HG03571 (cell line): ENCODE measurements around the gene ITIH2.
"Not testable (repeated sequence)": the region's sequence is repeated elsewhere in the genome, so short reads cannot be mapped to it uniquely, and the experiment has no call there.

Experiments
- ATAC-seq: cut with Tn5 transposase; IDR thresholded peaks from one replicate; pipeline ENCODE4 v1.9.1; 2021; ENCODE audit not compliant: unreplicated experiment

Gene ITIH2, protein sequence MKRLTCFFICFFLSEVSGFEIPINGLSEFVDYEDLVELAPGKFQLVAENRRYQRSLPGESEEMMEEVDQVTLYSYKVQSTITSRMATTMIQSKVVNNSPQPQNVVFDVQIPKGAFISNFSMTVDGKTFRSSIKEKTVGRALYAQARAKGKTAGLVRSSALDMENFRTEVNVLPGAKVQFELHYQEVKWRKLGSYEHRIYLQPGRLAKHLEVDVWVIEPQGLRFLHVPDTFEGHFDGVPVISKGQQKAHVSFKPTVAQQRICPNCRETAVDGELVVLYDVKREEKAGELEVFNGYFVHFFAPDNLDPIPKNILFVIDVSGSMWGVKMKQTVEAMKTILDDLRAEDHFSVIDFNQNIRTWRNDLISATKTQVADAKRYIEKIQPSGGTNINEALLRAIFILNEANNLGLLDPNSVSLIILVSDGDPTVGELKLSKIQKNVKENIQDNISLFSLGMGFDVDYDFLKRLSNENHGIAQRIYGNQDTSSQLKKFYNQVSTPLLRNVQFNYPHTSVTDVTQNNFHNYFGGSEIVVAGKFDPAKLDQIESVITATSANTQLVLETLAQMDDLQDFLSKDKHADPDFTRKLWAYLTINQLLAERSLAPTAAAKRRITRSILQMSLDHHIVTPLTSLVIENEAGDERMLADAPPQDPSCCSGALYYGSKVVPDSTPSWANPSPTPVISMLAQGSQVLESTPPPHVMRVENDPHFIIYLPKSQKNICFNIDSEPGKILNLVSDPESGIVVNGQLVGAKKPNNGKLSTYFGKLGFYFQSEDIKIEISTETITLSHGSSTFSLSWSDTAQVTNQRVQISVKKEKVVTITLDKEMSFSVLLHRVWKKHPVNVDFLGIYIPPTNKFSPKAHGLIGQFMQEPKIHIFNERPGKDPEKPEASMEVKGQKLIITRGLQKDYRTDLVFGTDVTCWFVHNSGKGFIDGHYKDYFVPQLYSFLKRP

DNA sequence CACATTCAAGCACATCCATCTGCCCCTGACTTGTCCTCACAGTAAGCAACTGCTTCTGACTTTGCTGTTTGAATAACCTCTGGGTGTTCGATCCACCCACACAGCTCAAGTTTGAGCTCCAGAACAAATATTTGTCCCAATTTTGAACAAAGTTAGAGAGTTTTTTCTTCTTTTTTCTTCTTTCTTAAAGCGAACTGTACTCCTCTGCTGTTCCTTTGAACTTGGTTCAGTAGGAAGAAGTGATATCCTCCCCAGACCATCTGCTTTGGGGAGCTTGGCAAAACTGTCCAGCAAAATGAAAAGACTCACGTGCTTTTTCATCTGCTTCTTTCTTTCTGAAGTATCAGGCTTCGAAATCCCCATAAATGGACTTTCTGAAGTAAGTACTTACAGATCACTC, at the start of gene ITIH2:
Gene ITIH2 (plus strand): TSS at position 177 of the 400 bp plus-strand sequence. CDS start 119 bp downstream, at position 296.
- no peak for ATAC-seq

DNA sequence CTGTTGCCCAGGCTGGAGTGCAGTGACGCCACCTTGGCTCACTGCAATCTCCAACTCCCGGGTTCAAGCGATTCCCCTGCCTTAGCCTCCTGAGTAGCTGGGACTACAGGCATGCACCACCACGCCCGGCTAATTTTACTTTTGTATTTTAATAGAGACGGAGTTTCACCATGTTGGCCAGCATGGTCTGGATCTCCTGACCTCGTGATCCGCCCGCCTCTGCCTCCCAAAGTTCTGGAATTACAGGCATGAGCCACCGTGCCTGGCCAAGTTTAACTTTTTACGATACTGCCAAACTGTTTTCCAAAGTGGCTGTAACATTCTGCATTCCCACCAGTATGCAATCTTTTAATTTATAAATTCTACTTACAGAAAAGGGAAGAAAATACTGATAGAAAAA, 46.0 kb upstream of the ITIH2 start:
- not testable (repeated sequence) for ATAC-seq

DNA sequence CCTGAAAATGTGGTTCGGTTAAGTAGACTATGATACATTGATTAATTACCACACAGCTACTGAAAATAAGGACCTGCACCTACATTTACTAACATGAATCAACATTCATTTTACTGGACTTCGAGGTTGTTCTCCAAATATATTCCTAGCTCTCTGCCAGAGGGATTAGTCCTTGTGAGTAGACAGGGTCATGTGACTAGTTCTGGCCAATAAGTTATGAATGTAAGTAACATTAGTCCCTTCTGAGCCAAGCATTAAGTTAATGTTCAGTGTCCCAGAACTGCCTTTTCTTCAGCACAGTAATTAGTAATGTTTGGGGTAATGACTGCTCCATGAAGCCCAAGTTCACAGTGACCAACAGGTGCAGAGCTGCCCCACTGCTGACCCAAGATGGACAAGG, 45.6 kb upstream of the ITIH2 start:
- no peak for ATAC-seq

DNA sequence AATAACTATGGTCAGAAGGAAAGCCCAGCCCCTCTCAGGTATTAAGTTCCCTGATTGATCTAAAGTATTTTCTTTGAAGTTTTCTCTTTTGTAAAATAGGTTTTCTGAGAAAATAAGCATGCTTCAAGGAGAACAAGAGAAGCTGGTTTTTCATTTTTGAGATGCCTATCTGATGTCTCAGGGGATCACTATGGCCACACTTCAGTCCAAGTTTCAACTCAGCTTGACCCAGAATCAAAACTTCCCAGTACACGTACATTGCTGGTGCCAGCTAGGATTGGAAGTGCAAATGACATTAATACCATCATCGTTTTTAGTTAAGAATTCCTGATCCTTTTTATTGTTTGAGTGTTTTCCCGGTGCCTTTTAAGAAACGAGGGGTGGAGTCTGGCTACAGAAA, 43.6 kb upstream of the ITIH2 start:
- ATAC-seq = no peak

DNA sequence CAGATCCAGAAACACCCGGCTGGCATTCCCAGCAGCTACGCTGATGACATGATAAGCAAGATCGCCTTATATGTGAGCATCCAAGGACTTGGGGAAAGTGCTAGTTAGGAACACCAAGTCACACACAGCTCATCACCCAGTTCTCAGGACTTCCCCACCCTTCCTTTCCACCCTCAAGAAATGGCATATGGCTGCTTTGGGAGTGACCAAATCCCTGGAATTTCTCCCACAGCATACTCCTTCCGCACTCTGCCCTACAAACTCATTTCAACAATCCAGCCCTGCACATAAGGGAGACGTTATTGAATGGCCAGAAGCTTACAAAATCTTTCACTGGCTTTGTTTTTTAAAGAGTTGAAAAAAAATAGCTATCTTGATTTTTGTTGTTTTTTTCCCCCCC, 40.6 kb upstream of the ITIH2 start:
- no peak for ATAC-seq

DNA sequence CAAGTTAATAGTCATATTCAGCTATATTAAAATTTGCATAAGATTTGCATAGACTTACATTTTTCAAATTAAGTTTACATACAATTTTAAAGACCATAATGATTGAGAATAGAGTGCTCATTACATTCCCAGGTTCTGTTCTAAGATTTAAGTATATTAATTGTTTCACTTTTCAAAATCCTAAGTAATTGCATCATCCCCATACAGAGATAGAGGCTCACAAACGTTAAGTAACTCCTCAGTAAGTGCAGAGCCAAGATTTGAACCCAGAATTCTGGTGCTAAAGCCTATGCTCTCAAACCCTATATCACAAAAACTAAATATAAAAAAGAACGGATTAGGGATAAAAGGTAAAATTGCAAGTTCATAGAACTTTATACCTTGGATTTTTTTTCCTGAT, 38.4 kb upstream of the ITIH2 start:
- no peak for ATAC-seq

DNA sequence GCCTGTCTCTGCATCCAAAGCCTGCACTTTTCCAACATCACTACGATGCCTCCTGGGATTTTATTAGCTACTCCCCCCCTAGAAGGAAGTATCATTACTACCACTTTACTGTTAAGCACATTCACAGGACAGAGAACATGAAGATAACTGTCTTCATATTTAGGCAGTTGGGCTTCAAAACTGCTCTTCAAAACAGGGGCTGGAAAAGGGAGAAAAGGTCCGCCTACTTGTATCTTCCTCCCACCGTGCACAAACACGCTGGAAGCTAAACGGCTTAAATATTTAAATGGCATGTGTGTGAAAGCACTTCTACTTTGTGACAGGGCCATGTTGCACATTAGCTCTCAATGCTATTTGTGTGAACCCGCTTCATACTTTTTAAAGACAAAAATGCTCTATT, 37.3 kb upstream of the ITIH2 start:
- ATAC-seq = no peak

DNA sequence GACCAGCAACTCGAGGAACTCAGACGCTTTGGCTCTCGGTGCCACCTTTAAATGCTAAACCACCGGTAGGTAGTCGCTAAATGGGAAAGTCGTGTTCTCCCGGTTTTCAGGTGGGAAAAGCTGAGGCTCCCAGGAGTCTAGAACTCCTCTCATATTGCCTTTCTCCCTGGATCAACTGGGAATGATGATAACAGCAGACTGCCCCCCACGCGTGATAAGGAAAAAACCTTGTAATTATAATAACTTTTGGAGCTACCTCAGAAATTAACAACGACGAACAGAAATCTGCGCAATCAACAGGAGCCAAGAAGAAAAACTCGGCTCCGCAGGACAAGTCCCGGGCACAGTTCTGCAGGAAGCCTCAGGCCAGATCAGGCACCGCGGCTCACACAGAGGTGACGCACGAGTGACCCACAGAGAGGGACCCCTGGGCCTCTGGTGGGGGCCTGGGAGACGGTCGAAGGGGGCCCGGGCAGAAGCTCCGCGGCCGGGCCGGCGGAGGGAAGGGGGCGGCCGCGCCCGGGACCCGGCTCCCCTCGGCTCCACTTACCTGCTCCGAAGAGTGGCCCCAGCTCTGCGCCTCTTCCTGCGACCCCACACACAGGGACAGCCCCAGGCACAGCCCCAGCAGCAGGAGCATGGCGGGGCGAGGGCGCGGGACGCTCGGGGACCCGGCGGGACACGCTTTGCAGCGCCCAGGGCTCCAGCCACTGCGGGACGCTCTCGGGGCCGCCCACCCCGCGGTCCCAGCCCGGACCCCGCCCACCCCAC, 36.7 kb upstream of the ITIH2 start, which contains the start of gene ITIH5:
Gene ITIH5 (minus strand): TSS at position 714 of the 771 bp plus-strand sequence. CDS start 74 bp downstream, at position 640.
- ATAC-seq = no peak

DNA sequence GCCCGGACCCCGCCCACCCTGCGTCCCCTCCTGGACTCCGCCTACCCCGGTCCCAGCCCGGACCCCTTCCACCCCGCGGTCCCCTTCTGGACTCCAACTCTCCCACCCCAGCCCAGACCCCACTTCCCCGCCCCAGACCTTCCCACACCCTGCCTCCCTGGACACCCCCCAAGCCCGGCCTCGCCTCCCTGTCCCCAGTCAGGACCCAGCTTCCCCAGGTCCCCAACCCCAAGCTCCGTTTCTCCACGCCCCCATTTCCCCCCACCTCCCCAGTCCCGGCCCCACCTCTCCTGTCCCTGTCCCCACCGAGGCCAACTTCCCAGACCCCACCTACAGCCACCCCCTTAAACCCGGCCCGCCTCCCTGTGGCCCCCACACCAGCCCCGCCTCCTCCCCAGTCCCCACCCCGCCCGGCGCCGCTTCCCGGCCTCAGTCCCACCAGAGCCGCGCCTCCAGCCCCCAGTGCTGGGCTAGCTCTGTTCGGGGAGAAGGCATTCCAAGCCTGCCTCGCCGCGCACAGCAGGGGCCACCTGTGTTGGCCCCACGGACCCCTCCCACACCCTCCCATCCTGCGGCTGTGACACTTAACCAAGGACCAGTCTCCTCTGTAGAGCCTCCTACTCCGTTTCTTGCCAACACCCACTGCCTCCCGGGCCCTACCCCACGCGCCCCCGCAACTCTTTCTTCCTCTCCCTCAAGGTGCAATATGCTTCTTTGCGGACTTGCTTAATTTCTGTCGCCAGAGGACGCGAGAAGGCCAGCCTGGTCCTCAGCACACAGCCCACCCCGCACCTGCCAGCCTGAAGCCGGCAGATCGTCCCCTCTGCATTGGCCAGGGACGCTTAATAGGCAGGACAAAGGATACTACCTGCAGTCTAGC, 35.6 kb upstream of the ITIH2 start:
- ATAC-seq = no peak

DNA sequence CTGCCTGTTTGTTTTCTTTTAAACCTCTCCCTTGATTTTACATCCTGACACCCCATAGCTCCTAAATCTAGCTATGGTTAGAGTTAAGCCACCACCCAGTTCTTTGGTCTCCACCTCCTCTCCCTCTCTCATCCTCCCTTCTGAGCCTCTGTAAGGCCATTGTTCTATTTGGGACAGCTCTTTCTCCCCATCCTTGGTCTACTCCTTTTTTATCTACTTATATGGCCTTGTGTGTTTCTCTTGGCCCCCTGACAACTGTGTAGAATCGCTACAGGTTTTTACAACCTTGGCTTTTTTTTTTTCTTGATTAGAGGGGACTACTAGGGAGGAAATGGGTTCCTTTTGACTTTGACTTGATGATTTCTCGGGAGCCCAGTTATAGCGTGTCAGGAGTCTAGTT, 33.0 kb upstream of the ITIH2 start:
- no peak for ATAC-seq

DNA sequence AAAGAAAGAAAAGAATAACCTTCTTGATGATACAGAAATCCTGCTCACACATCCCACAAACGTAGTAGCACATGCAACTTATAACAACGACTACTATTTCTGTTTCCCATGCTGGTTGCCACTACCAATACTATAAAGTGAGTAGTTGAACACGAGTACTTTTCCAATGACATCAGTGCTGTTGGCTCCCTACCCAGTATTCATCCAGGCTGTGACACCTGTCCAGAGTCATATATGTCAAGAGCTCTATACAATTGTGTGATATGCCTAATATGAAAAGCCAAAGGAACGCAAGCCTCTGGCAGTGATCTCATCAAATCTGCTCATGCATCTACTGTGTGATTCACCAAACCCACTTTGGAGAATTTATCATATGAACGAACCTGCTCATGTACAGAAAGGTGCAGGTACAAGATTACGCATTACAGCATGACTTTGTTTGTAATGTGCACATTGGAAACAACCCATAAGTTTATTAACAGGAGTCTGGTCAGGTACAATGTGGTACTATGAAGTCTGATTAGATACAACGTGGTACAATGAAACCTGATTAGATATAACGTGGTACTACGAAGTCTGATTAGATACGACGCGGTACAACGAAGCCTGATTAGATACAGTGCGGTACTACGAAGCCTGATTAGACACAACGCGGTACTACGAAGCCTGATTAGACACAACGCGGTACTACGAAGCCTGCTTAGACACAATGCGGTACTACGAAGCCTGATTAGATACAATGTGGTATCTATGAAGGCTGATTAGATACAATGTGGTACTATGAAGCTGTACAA, 30.6 kb upstream of the ITIH2 start:
- no peak for ATAC-seq

DNA sequence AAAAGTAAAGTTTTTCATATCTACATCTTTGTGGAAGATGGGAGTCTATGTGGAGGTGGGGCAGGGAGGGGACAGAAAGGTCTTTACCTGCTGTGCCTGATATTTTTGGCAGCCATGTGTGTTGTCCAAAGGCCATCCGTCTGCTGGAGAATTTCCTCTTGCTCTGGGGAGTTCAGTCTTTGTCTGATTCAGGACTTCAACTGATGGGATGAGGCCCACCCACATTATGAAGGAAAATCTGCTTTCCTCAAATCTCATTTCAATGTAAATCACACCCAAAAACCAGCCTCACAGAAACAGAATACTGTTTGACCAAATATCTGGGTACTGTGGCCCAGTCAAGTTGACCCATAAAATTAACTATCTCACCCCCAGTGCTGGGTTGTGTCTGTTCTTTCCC, 23.9 kb upstream of the ITIH2 start:
- ATAC-seq = no peak

DNA sequence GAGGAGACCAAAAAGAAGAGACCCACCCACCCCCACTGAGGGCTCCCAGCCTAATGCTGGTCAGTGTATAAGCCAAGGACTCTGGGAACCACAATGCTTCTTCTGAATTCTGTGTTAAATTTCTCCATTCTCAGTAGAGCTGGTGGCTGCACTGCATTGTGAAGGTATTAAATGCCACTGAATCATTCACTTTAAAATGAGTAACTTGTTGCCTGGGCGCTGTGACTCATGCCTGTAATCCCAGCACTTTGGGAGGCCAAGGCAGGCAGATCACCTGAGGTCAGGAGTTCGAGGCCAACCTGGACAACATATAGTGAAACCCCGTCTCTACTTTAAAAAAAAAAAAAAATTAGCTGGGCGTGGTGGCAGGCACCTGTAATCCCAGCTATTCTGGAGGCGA, 23.0 kb upstream of the ITIH2 start:
- ATAC-seq = not testable (repeated sequence)

DNA sequence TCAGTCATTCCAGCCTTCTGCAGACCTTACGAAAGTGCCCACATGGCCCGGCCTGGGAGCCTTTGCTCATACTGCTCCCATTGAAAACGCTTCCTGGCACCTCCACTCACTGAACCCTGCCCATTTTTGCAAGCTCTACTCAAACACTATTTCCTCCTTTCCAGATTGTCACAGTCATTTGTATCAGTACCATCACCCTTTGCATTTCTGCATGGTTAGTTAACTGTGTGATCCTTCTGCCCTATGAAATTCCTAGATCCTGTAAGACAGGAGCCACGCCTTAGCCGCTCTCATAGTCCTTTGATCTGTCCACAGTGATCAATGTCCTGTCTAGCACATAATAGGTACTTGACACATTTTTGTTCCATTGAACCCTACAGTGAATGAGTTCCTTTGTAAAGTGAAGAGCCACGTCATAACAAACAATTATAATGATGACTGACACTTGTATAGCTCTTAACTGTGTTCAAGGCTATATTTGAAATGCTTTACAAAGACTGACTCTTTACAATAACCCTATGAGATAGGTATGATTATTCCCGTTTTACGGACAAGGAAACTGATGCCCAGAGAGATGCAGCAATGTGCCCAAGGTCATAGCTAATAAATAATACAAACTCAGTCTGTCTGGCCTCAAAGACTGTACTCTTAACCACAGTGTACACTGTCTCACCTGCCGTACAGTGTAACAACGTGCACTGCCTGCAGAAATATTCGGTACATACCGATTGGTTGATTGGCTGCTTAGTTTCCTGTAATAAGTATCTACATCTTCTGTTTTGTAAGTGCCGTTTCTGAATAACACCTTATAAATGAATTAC, 16.6 kb upstream of the ITIH2 start:
- no peak for ATAC-seq

DNA sequence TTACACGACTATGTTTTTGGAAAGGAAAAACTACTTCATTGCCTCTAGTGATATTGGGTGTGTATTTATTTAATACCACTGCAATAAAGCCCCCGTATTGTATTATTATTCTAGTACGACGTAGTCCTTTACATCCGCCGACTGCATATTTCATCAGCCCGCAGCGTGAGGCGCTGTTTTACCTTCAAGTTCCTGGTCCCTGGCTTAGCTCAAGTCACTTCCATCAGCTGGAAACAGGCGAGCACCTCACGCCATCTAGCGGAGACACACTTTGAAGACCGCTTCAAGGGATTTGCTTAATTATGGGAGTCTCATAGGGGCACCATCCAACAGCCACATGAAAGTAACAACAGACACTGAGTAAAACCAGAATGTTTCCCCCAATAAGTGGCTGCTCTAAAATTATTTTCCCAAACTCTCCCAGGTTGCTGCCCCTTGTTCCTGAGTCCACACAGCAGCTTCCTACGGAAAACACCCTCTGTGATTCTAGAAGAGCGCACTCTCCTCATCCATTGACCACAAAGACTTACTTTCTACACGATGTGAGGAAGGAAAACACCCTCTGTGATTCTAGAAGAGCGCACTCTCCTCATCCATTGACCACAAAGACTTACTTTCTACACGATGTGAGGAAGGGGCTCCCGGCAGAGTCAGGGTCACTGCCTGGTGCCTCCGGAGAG, 15.7 kb upstream of the ITIH2 start:
- ATAC-seq = peak; percentile 96

DNA sequence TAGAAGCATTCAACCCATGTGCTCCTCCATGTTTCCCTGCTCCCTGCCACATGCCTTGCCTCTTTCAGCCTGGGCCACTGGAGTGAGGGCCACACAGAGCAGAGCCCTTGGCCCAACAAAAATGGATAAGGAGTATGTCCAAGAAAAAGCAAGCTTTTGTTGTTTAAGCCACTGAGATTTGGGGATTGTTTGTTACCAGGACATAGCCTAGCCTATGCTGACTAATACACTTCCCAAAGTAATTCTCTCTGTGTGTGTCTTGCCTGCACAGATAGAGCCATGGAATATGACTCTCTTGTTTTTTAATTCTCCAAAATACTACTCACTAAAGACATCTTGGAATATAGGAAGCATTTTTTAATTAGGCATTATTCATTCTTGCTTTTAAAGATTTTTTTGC, 13.5 kb upstream of the ITIH2 start:
- no peak for ATAC-seq

DNA sequence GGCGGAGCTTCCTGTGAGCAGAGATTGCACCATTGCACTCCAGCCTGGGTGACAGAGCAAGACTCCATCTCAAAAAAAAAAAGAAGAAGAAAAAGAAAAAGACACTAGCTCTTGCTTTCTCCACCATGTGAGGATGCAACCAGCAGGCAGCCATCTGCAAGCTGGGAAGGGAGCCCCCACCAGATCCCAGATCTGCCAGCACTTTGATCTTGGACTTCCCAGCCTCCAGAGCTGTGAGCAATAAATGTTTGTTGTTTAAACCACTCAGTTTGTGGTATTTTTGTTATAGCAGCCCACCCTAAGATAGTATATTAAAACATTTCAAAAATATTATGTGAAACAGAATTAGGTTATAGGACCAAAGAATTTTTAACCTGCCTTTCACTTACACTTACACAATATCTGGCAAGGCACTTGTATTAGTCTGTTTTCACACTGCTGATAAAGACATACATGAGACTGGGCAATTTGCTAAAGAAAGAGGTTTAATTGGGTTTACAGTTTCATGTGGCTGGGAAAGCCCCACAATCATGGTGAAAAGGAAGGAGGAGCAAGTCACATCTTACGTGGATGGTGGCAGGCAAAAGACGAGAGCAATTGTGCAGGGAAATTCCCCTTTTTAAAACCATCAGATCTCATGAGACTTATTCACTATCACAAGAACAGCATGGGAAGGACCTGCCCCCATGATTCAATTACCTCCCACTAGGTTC, 12.1 kb upstream of the ITIH2 start:
- ATAC-seq = not testable (repeated sequence)
